ENCODE data around the gene ZBTB2. TPM values are rescaled to one million over a fixed set of nuclear protein-coding genes. Genes with fewer than 3 reads are reported as not detected.

The ZBTB2 gene
- total and polyA plus RNA-seq, 2 donors (not counting 3 experiments of a cell fraction or from before 2014, with no cell fraction given): 11.8 to 13.1 TPM

DNA sequence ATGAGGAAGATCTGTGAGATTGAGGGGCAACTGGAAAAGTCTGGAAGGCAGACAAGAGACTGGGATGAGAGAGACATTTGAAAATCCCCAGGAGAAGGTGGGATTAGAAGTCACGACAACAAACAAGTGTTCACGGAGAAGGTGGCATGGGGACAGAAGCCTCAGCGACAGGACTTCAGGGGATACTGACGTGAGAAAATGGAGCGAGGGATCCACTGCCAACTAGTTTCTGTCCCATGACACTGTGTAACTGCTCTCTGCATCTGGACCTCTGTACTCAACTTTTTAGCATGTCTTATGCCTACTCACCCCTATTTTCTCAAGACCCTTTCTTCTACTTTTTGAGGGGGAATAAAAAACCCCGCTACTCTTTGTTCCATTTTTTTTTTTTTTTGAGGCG, 18.3 kb upstream of the ZBTB2 start:
- Histone ChIP-seq H4K20me1 (replicated peaks; ENCODE audit: control insufficient read depth, extremely low read depth, insufficient read depth, low read length) (no peaks in the 10 kb centered on the region), H3K9me3 (replicated peaks; ENCODE audit: control insufficient read depth, insufficient read depth, low read length) (no peaks in the 10 kb centered on the region), H3K27me3 (ENCODE audit: control insufficient read depth in 2 of 2, insufficient read depth in 2 of 2, low read length in 2 of 2) (no peaks in the 10 kb centered on the region), H3K36me3 (ENCODE audit: control insufficient read depth in 2 of 2, extremely low read depth in 1 of 2, insufficient read depth in 2 of 2, low read length in 2 of 2) (peaks cover 0 to 16% of the 10 kb centered on the region in 2 experiments), H3K27ac (ENCODE audit: insufficient read depth, low read depth, low read length) (no peak overlapping the region), H2AFZ (ENCODE audit: low read depth, low read length) (no peak overlapping the region), H3K9ac (replicated peaks; ENCODE audit: extremely low read depth, insufficient read depth, low read length) (no peak overlapping the region), H3K4me1 (ENCODE audit: control insufficient read depth, extremely low read depth, insufficient read depth, low read length) (no peaks in the 10 kb centered on the region), H3K79me2 (ENCODE audit: control insufficient read depth, insufficient read depth, low read length) (no peaks in the 10 kb centered on the region), H3K4me2 (ENCODE audit: insufficient read depth, low read length) (no peak overlapping the region), H3K9me1 (replicated peaks; ENCODE audit: control insufficient read depth, extremely low read depth, insufficient read depth, low read length) (no peaks in the 10 kb centered on the region), H3K4me3 (replicated peaks in 1 of 3; ENCODE audit: insufficient read depth in 1 of 3, low read depth in 1 of 3, low read length in 3 of 3) (no peak overlapping the region)
- ChIA-PET POLR2A (no interaction called here), CTCF (no interaction called here)
- BruUV-seq (replicated peaks): no TSS peak
- no peak for DNase-seq (ENCODE audit: low read depth, low spot score)
- dilution Hi-C loops (cut with MboI; ENCODE audit: extremely low pct_ligation_motif_present, low sequenced_read_pairs): no loop called here
- FAIRE-seq: no peak
- TF ChIP-seq GATA2 (IDR thresholded peaks at IDR 0.05; ENCODE audit: insufficient read depth, insufficient read length, low read depth, low read length) (no peak), FOS (IDR thresholded peaks at IDR 0.05; ENCODE audit: borderline replicate concordance, insufficient read depth, low read length) (no peak), EZH2 (IDR thresholded peaks at IDR 0.05; ENCODE audit: borderline replicate concordance, low read depth, low read length, severe bottlenecking) (no peak), POLR2AphosphoS5 (IDR thresholded peaks at IDR 0.05; ENCODE audit: insufficient read depth, low read depth, low read length) (no peak), JUN (IDR thresholded peaks at IDR 0.05; ENCODE audit: borderline replicate concordance, insufficient read depth, insufficient read length, low read depth) (no peak), MYC (IDR thresholded peaks at IDR 0.05; ENCODE audit: low read depth, low read length) (no peak), POLR2A (IDR thresholded peaks at IDR 0.05; ENCODE audit: low read depth, low read length) (no peak)
- TF ChIP-seq, protein P1, sequence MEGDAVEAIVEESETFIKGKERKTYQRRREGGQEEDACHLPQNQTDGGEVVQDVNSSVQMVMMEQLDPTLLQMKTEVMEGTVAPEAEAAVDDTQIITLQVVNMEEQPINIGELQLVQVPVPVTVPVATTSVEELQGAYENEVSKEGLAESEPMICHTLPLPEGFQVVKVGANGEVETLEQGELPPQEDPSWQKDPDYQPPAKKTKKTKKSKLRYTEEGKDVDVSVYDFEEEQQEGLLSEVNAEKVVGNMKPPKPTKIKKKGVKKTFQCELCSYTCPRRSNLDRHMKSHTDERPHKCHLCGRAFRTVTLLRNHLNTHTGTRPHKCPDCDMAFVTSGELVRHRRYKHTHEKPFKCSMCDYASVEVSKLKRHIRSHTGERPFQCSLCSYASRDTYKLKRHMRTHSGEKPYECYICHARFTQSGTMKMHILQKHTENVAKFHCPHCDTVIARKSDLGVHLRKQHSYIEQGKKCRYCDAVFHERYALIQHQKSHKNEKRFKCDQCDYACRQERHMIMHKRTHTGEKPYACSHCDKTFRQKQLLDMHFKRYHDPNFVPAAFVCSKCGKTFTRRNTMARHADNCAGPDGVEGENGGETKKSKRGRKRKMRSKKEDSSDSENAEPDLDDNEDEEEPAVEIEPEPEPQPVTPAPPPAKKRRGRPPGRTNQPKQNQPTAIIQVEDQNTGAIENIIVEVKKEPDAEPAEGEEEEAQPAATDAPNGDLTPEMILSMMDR (IDR thresholded peaks at IDR 0.05; ENCODE audit: extremely low read depth in 1 of 2, insufficient read depth in 1 of 2, low read depth in 1 of 2, low read length in 2 of 2): no peak
- TF ChIP-seq, protein P2, sequence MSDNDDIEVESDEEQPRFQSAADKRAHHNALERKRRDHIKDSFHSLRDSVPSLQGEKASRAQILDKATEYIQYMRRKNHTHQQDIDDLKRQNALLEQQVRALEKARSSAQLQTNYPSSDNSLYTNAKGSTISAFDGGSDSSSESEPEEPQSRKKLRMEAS (IDR thresholded peaks at IDR 0.05; ENCODE audit: insufficient read depth, insufficient read length): no peak
- intact Hi-C loops (cut with micrococcal nuclease): no loop called here
